ENCODE measurements around the gene OXNAD1. TPM values are rescaled to one million over a fixed set of nuclear protein-coding genes. Genes with fewer than 3 reads are reported as not detected.

Gene OXNAD1
- total RNA-seq, 2 donors from 2014 or later = 16.2 to 16.3 TPM

DNA sequence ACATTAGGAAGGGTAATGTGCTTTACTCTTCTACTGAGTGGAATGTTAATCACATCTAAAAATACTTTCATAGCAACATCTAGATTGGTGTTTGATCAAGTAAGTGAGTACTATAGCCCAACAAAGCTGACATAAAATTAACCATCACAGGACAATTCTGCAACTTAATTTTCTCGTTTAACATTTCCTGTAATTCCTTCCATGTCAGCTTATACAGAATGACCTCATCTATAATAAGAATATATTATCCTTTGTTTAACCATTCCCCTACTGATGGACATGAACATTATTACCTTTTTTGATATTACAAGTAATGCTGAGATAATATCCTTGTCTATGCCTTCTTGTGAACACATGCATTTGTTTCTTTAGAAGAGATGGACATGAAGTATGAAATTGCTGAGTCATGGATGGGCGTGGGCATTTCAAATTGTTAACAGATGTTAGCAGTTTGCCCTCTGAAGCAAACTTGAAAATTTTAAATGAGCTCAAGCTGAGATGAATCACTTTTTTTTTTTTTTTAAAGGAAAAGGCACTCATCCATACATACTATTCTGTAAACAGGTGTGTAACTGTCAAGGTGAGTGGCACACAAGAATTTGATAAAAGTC, 85.1 kb downstream of the OXNAD1 start:
- no peaks in the 10 kb centered on the region for H3K4me1 ChIP-seq (replicated peaks)

GRCh38 chr3:16350597-16351318, 85.7 kb downstream of the OXNAD1 start:
- intact Hi-C loops (cut with DNase I) = loop anchor here (1.0 kb wide), 1 partner anchor 37 kb away; no protein-coding TSS in a partner anchor
- Histone ChIP-seq H3K27ac (no peak overlapping the region), H3K9me3 (no peaks in the 10 kb centered on the region), H3K27me3 (replicated peaks; ENCODE audit: insufficient read depth) (no peaks in the 10 kb centered on the region), H3K4me3 (no peak overlapping the region), H3K4me1 (replicated peaks) (no peaks in the 10 kb centered on the region), H3K36me3 (no peaks in the 10 kb centered on the region)
- TF ChIP-seq POLR2A (IDR thresholded peaks at IDR 0.05) (no peak), POLR2AphosphoS5 (IDR thresholded peaks at IDR 0.05) (no peak)
- TF ChIP-seq, protein P1, sequence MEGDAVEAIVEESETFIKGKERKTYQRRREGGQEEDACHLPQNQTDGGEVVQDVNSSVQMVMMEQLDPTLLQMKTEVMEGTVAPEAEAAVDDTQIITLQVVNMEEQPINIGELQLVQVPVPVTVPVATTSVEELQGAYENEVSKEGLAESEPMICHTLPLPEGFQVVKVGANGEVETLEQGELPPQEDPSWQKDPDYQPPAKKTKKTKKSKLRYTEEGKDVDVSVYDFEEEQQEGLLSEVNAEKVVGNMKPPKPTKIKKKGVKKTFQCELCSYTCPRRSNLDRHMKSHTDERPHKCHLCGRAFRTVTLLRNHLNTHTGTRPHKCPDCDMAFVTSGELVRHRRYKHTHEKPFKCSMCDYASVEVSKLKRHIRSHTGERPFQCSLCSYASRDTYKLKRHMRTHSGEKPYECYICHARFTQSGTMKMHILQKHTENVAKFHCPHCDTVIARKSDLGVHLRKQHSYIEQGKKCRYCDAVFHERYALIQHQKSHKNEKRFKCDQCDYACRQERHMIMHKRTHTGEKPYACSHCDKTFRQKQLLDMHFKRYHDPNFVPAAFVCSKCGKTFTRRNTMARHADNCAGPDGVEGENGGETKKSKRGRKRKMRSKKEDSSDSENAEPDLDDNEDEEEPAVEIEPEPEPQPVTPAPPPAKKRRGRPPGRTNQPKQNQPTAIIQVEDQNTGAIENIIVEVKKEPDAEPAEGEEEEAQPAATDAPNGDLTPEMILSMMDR (IDR thresholded peaks at IDR 0.05) = no peak
- 92% methylated on average over 5 of the region's 5 CpGs for WGBS
- DNase-seq (ENCODE audit: low spot score) = no peak

More for the DNA sequence above, 85.1 kb downstream of the OXNAD1 start:
- intact Hi-C loops (cut with DNase I) = no loop called here
- 53% methylated on average over 2 of the region's 2 CpGs for WGBS
- H3K4me3 ChIP-seq = no peak overlapping the region
- H3K9me3 ChIP-seq = no peaks in the 10 kb centered on the region
- H3K27ac ChIP-seq = no peak overlapping the region
- DNase-seq (ENCODE audit: low spot score) = no peak
- no peaks in the 10 kb centered on the region for H3K27me3 ChIP-seq (replicated peaks; ENCODE audit: insufficient read depth)
- no peaks in the 10 kb centered on the region for H3K36me3 ChIP-seq
- no peak for TF ChIP-seq POLR2A (IDR thresholded peaks at IDR 0.05)
- TF ChIP-seq, protein P1 (IDR thresholded peaks at IDR 0.05) = no peak
- TF ChIP-seq POLR2AphosphoS5 (IDR thresholded peaks at IDR 0.05) = no peak

DNA sequence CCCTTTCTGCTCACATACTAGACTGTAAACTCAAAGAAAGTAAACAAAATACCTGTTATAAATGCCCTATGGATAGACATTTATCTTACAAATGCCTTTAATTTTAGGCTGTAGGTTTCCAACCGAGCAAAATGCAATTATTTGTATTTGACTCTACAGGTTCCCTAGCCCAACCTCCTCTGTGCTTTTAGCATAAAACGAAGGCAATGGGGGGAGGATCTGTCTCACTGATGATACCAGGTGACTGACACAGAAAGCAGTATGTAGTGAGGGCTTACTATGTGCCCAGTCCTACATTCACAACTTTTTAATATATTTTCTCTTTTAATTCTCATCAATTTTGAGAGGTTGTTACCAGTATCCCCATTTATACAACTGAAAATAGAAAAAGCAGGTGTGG, 87.4 kb downstream of the OXNAD1 start:
- no peaks in the 10 kb centered on the region for H3K4me1 ChIP-seq (replicated peaks)
- no peak overlapping the region for H3K4me3 ChIP-seq
- H3K36me3 ChIP-seq = no peaks in the 10 kb centered on the region
- intact Hi-C loops (cut with DNase I) = no loop called here
- no peak overlapping the region for H3K27ac ChIP-seq
- H3K9me3 ChIP-seq = no peaks in the 10 kb centered on the region
- no peaks in the 10 kb centered on the region for H3K27me3 ChIP-seq (replicated peaks; ENCODE audit: insufficient read depth)
- TF ChIP-seq, protein P1 (IDR thresholded peaks at IDR 0.05) = no peak
- TF ChIP-seq POLR2A (IDR thresholded peaks at IDR 0.05) (no peak), POLR2AphosphoS5 (IDR thresholded peaks at IDR 0.05) (no peak)
- no peak for DNase-seq (ENCODE audit: low spot score)
- WGBS = 53% methylated on average over 2 of the region's 2 CpGs

GRCh38 chr3:16354291-16354690, 89.3 kb downstream of the OXNAD1 start:
- no peak for TF ChIP-seq POLR2AphosphoS5 (IDR thresholded peaks at IDR 0.05)
- TF ChIP-seq POLR2A (IDR thresholded peaks at IDR 0.05) = no peak
- TF ChIP-seq, protein P1 (IDR thresholded peaks at IDR 0.05) = no peak
- no peaks in the 10 kb centered on the region for H3K4me1 ChIP-seq (replicated peaks)
- no peaks in the 10 kb centered on the region for H3K36me3 ChIP-seq
- no peaks in the 10 kb centered on the region for H3K9me3 ChIP-seq
- H3K27ac ChIP-seq = no peak overlapping the region
- no peak overlapping the region for H3K4me3 ChIP-seq
- WGBS = 89% methylated on average over 3 of the region's 3 CpGs
- H3K27me3 ChIP-seq (replicated peaks; ENCODE audit: insufficient read depth) = no peaks in the 10 kb centered on the region
- intact Hi-C loops (cut with DNase I) = no loop called here
- DNase-seq (ENCODE audit: low spot score) = no peak

Other genes starting within 250 kb of the OXNAD1 start
- 1 to 10 TPM; 6.0 to 7.6 TPM for gene GALNT15, start 90.5 kb upstream of the OXNAD1 start, total RNA-seq
- 10 to 100 TPM; 12.4 to 13.8 TPM for gene DPH3, start 269 bp upstream of the OXNAD1 start, total RNA-seq
- gene RFTN1, start 248.5 kb downstream of the OXNAD1 start, total RNA-seq = 10 to 100 TPM in 1 of 2 donors, 1 to 10 TPM in 1; 7.4 to 16.1 TPM